G401.6 (cell line): Measurements from ENCODE around the gene COX6A1.

ENCODE experiments used
- FAIRE-seq: peaks from 2 replicates; lab custom pipeline; 2012; peaks lifted over from hg19 to GRCh38; lab: Jason Lieb, UNC

Gene COX6A1

GRCh38 chr12:120437735-120438494, at the start of gene COX6A1:
COX6A1 (plus strand) TSS chr12:120438113; CDS start chr12:120438127, 14 bp downstream.
- peak; percentile 96 for FAIRE-seq

- no peak for FAIRE-seq
Observed at GRCh38 chr12:120388691-120389481, 49.0 kb upstream of the COX6A1 start.

GRCh38 chr12:120390540-120391120, 47.3 kb upstream of the COX6A1 start:
- no peak for FAIRE-seq

- FAIRE-seq: no peak
Observed at GRCh38 chr12:120394483-120395367, 43.2 kb upstream of the COX6A1 start.

- no peak for FAIRE-seq
Observed at GRCh38 chr12:120397824-120398540, 39.9 kb upstream of the COX6A1 start.

- no peak for FAIRE-seq
Observed at GRCh38 chr12:120399531-120399930, 38.4 kb upstream of the COX6A1 start.

- FAIRE-seq: no peak
Observed at GRCh38 chr12:120402217-120402616, 35.7 kb upstream of the COX6A1 start.

- no peak for FAIRE-seq
Observed at GRCh38 chr12:120403869-120404268, 34.0 kb upstream of the COX6A1 start.

- no peak for FAIRE-seq
Observed at GRCh38 chr12:120404271-120404670, 33.6 kb upstream of the COX6A1 start.

- no peak for FAIRE-seq
Observed at GRCh38 chr12:120406069-120406468, 31.8 kb upstream of the COX6A1 start.

- FAIRE-seq: no peak
Observed at GRCh38 chr12:120406553-120406952, 31.4 kb upstream of the COX6A1 start.

GRCh38 chr12:120408771-120409170, 29.1 kb upstream of the COX6A1 start:
- FAIRE-seq: no peak

GRCh38 chr12:120412421-120412820, 25.5 kb upstream of the COX6A1 start:
- FAIRE-seq: no peak

GRCh38 chr12:120413901-120414695, 23.8 kb upstream of the COX6A1 start:
- FAIRE-seq: no peak

- FAIRE-seq: no peak
Observed at GRCh38 chr12:120416490-120417216, 21.3 kb upstream of the COX6A1 start.

GRCh38 chr12:120417917-120418580, 19.9 kb upstream of the COX6A1 start:
- FAIRE-seq: no peak

GRCh38 chr12:120421701-120422100, 16.2 kb upstream of the COX6A1 start:
- no peak for FAIRE-seq

- FAIRE-seq: no peak
Observed at GRCh38 chr12:120422892-120423456, 14.9 kb upstream of the COX6A1 start.

- no peak for FAIRE-seq
Observed at GRCh38 chr12:120425797-120426196, 12.1 kb upstream of the COX6A1 start.
